Measurements from ENCODE around the gene EIF2B4. TPM values are rescaled to one million over a fixed set of nuclear protein-coding genes. Genes with fewer than 3 reads are reported as not detected.

EIF2B4 gene
- total and polyA plus RNA-seq, 9 of the 15 experiments (the other 6 are each of a cell fraction or from before 2014, with no cell fraction given), result 29.7 to 80.3 (median 58.9) TPM

DNA sequence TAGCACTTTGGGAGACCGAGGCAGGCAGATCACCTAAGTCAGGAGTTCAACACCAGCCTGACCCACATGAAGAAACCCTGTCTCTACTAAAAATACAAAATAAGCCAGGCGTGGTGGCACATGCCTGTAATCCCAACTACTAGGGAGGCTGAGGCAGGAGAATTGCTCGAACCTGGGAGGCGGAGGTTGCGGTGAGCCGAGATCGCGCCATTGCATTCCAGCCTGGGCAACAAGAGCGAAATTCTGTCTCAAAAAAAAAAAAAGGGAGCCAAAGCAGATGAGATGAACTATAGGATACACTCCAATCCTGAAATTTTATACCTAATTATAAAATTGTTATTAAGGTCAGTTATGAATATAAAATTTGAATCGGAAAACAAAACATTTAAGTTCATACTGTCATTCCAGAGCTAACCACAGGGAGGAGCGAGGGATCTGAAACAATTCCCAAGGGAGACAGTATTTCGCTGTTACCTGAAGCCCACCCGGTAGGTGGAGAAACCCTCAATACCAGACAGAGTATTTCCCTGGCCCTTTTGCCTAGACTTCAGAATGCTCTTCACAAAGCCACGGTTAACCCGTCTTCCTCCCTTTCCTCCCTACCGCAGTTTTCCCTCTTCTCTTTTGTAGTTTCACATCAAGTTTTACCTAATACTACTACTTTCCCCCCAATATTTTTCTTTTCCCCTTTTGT lies 37.8 kb upstream of the EIF2B4 start (continued):
- TF ChIP-seq, protein P1, sequence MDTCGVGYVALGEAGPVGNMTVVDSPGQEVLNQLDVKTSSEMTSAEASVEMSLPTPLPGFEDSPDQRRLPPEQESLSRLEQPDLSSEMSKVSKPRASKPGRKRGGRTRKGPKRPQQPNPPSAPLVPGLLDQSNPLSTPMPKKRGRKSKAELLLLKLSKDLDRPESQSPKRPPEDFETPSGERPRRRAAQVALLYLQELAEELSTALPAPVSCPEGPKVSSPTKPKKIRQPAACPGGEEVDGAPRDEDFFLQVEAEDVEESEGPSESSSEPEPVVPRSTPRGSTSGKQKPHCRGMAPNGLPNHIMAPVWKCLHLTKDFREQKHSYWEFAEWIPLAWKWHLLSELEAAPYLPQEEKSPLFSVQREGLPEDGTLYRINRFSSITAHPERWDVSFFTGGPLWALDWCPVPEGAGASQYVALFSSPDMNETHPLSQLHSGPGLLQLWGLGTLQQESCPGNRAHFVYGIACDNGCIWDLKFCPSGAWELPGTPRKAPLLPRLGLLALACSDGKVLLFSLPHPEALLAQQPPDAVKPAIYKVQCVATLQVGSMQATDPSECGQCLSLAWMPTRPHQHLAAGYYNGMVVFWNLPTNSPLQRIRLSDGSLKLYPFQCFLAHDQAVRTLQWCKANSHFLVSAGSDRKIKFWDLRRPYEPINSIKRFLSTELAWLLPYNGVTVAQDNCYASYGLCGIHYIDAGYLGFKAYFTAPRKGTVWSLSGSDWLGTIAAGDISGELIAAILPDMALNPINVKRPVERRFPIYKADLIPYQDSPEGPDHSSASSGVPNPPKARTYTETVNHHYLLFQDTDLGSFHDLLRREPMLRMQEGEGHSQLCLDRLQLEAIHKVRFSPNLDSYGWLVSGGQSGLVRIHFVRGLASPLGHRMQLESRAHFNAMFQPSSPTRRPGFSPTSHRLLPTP (IDR thresholded peaks at IDR 0.05; ENCODE audit: borderline replicate concordance, extremely low read depth, insufficient read length), result no peak
- TF ChIP-seq NFIC (IDR thresholded peaks at IDR 0.05) (no peak), MAFK (IDR thresholded peaks at IDR 0.05; ENCODE audit: low read length) (no peak), KAT7 (CRISPR knock-in tag; IDR thresholded peaks at IDR 0.05; ENCODE audit: borderline replicate concordance) (peak; percentile 68; the same call in 1 of the 2 replicates), HNRNPLL (IDR thresholded peaks at IDR 0.05; ENCODE audit: low read depth, low read length, poor library complexity, severe bottlenecking) (no peak), CTCF (IDR thresholded peaks at IDR 0.05 in 2 of 3, conservative IDR thresholded peaks at IDR 0.05 in 1 of 3; ENCODE audit: insufficient read depth in 2 of 3, low read depth in 1 of 3, low read length in 3 of 3) (peak; percentile 76 to 89 (median 84)), ZEB2 (IDR thresholded peaks at IDR 0.05) (0 out of 2 replicates have a peak, but pooled peaks have one; percentile 44), BRD9 (IDR thresholded peaks at IDR 0.05; ENCODE audit: low read depth, partially characterized antibody) (peak; percentile 52), STAG1 (CRISPR knock-in tag; IDR thresholded peaks at IDR 0.05; ENCODE audit: borderline replicate concordance) (no peak), ZNF12 (CRISPR knock-in tag; IDR thresholded peaks at IDR 0.05) (no peak), POLR3A (IDR thresholded peaks at IDR 0.05; ENCODE audit: borderline replicate concordance, extremely low read depth, insufficient read depth, insufficient read length) (no peak), ZNF197 (CRISPR knock-in tag; IDR thresholded peaks at IDR 0.05; ENCODE audit: low read depth) (no peak), ZNF124 (CRISPR knock-in tag; IDR thresholded peaks at IDR 0.05) (no peak), JUNB (CRISPR knock-in tag; conservative IDR thresholded peaks at IDR 0.05) (no peak), PURB (CRISPR knock-in tag; IDR thresholded peaks at IDR 0.05; ENCODE audit: low read depth) (no peak), HMGN3 (IDR thresholded peaks at IDR 0.05; ENCODE audit: borderline replicate concordance, extremely low read depth, insufficient read length, low read depth, low read length) (no peak), MED1 (CRISPR knock-in tag; IDR thresholded peaks at IDR 0.05; ENCODE audit: borderline replicate concordance) (no peak)
- TF ChIP-seq, protein P2, sequence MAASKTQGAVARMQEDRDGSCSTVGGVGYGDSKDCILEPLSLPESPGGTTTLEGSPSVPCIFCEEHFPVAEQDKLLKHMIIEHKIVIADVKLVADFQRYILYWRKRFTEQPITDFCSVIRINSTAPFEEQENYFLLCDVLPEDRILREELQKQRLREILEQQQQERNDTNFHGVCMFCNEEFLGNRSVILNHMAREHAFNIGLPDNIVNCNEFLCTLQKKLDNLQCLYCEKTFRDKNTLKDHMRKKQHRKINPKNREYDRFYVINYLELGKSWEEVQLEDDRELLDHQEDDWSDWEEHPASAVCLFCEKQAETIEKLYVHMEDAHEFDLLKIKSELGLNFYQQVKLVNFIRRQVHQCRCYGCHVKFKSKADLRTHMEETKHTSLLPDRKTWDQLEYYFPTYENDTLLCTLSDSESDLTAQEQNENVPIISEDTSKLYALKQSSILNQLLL (CRISPR knock-in tag; IDR thresholded peaks at IDR 0.05; ENCODE audit: borderline replicate concordance), result no peak
- TF ChIP-seq, protein P3, sequence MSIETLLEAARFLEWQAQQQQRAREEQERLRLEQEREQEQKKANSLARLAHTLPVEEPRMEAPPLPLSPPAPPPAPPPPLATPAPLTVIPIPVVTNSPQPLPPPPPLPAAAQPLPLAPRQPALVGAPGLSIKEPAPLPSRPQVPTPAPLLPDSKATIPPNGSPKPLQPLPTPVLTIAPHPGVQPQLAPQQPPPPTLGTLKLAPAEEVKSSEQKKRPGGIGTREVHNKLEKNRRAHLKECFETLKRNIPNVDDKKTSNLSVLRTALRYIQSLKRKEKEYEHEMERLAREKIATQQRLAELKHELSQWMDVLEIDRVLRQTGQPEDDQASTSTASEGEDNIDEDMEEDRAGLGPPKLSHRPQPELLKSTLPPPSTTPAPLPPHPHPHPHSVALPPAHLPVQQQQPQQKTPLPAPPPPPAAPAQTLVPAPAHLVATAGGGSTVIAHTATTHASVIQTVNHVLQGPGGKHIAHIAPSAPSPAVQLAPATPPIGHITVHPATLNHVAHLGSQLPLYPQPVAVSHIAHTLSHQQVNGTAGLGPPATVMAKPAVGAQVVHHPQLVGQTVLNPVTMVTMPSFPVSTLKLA (conservative IDR thresholded peaks at IDR 0.05), result peak in 1 of 2 experiments; percentile 27; a peak in 1 of 4 replicates

All from K562 (cell line).